Measurements from ENCODE around the gene PPP1R3E. TPM values are rescaled to one million over a fixed set of nuclear protein-coding genes. Genes with fewer than 3 reads are reported as not detected.

The PPP1R3E gene
- total RNA-seq, 1 donor from 2014 or later = 16.9 TPM

- H3K27me3 ChIP-seq (ENCODE audit: low read depth) = peaks cover 22% of the 10 kb centered on the region
- H3K4me1 ChIP-seq = peaks cover 11% of the 10 kb centered on the region
- H3K36me3 ChIP-seq = no peaks in the 10 kb centered on the region
- intact Hi-C loops (cut with DNase I) = no loop called here
- DNase-seq (no peak), ATAC-seq (no peak)
- H3K4me3 ChIP-seq = no peak overlapping the region
- H3K27ac ChIP-seq = no peak overlapping the region
- TF ChIP-seq, protein P1, sequence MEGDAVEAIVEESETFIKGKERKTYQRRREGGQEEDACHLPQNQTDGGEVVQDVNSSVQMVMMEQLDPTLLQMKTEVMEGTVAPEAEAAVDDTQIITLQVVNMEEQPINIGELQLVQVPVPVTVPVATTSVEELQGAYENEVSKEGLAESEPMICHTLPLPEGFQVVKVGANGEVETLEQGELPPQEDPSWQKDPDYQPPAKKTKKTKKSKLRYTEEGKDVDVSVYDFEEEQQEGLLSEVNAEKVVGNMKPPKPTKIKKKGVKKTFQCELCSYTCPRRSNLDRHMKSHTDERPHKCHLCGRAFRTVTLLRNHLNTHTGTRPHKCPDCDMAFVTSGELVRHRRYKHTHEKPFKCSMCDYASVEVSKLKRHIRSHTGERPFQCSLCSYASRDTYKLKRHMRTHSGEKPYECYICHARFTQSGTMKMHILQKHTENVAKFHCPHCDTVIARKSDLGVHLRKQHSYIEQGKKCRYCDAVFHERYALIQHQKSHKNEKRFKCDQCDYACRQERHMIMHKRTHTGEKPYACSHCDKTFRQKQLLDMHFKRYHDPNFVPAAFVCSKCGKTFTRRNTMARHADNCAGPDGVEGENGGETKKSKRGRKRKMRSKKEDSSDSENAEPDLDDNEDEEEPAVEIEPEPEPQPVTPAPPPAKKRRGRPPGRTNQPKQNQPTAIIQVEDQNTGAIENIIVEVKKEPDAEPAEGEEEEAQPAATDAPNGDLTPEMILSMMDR (IDR thresholded peaks at IDR 0.05) = no peak
- H3K9me3 ChIP-seq = no peaks in the 10 kb centered on the region
Measured at GRCh38 chr14:23347406-23348296, 45.0 kb upstream of the PPP1R3E start.

DNA sequence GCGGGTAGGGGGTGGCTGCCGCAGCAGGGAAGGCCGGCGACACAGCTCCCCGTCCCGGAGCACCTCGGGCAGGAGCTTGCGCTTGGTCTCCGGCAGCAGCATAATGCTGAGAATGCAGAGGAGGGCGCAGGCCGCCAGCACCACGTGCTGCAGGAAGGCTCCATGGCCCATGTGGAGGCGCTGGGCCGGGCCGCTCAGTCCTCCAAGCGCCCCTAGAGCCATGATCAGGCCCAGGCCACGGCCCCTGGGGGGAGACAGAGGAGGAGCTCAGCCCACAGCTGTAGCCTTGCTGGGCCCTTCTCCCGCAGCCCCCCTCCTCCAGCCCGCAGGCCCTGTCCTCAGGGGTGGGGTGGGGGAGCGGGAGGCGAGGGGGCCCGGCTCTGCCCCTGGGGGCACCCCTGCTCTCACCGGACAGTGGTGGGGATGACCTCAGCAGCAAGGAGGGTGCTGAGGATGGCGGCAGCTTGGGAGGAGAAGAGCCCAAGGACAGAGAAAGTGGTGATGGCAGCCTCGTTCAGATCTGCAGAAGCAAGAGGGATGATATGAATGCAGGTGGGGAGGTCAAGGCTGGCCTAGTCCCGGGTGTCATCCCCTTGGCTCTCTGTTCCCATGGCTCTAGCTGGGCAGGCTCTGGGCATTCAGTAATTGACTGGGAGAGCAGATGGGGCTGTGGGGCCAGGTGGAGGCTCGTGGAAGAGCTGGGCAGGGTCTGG, 44.2 kb upstream of the PPP1R3E start:
- DNase-seq = no peak
- Histone ChIP-seq H3K36me3 (no peaks in the 10 kb centered on the region), H3K27ac (no peak overlapping the region), H3K4me1 (peaks cover 3% of the 10 kb centered on the region), H3K9me3 (no peaks in the 10 kb centered on the region), H3K27me3 (ENCODE audit: low read depth) (peaks cover 14% of the 10 kb centered on the region), H3K4me3 (no peak overlapping the region)
- intact Hi-C loops (cut with DNase I) = no loop called here
- TF ChIP-seq, protein P1 (IDR thresholded peaks at IDR 0.05) = no peak
- ATAC-seq = peak in 1 of 2 donors; percentile 31

DNA sequence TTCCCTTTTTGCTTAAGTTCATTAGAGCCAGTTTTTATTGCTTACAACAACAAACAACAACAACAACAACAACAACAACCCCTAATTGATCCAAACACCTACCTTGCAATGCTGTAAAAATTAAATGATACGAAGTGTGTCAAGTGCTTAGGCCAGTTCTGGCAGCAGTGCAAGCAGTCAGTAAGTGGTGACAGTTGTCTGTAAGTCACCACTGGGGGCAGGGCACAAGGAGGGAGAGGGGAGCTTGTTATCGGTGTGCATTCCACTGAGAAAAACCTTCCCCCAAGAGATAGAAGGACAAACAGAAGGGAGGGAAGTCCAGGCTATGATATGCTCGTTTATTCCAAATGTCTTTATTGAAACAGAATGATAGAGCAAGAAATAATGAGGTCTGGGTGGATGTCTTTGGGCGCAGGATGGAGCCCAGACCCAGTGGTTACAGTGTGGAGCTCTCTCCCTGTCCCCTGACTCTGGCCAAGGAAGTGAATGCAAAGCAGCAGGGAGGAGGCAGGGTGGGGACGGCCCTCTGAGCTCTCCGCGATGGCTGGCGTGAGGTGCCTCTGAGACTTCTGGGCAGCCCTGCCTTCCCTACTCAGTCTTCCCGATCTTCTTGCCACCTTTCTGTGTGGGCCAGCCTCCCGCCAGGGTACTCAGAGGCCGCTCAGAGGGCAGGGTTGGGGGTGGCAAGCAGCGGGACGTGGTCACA, 43.5 kb upstream of the PPP1R3E start:
- intact Hi-C loops (cut with DNase I) = no loop called here
- no peak overlapping the region for H3K4me3 ChIP-seq
- ATAC-seq = no peak

DNA sequence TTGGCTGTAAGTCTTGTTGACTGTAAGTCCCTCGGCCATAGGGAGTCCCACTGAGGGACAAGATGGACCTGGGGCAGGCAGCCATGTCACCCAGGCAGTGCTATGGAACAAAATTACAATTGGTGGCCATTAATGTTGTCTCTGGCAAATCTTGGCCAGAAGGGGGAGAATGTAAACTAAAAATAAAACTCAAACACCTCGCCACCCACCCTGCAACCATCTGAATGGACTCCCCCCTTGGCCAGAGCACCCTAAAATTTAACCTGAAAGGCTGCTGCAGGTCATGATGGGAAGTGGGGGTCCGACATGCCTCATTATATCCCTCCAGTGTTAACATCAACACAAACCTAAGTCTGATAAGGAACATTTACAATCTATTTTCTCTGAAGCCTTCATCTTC, 41.8 kb upstream of the PPP1R3E start:
- TF ChIP-seq, protein P1 (IDR thresholded peaks at IDR 0.05) = no peak
- no peak overlapping the region for H3K27ac ChIP-seq
- no peaks in the 10 kb centered on the region for H3K4me1 ChIP-seq
- H3K4me3 ChIP-seq = no peak overlapping the region
- intact Hi-C loops (cut with DNase I) = no loop called here
- H3K9me3 ChIP-seq = no peaks in the 10 kb centered on the region
- ATAC-seq = no peak
- H3K36me3 ChIP-seq = no peaks in the 10 kb centered on the region
- no peaks in the 10 kb centered on the region for H3K27me3 ChIP-seq (ENCODE audit: low read depth)
- no peak for DNase-seq

More for the DNA sequence above, 43.5 kb upstream of the PPP1R3E start:
- DNase-seq = no peak
- Histone ChIP-seq H3K27me3 (ENCODE audit: low read depth) (peaks cover 7% of the 10 kb centered on the region), H3K4me1 (no peaks in the 10 kb centered on the region), H3K27ac (no peak overlapping the region), H3K9me3 (no peaks in the 10 kb centered on the region), H3K36me3 (no peaks in the 10 kb centered on the region)
- TF ChIP-seq, protein P1 (IDR thresholded peaks at IDR 0.05) = no peak

DNA sequence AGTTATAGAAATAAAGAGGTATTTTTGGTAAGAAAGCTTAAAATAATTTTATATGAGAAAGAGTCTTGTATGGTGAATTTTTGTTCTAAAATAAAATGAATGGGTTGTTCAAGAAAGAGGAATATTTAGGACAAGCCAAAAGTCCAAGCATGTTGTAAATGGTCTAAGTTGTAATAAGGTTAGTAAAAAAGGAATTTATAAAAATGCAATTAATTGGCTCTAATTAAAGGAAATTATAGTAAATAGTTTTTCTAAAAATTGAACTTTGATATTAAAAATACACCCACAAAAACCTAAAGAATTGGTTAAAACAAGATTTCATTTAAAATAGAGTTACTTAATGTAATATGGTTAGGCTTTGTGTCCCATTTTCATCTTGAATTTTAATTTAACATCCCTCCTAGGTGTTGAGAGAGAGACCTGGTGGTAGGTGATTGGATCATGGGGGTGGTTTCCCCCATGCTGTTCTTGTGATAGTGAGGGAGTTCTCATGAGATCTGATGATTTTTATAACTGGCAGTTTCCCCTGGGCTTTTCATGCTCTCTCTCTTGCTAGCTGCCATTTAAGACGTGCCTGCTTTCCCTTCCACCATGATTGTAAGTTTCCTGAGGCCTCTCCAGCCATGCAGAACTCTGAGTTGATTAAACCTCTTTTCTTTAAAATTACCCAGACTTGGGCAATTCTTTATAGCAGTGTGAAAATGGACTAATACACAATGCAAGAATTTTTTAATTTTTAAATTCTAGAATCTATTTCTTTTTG, 37.0 kb upstream of the PPP1R3E start:
- H3K36me3 ChIP-seq = no peaks in the 10 kb centered on the region
- ATAC-seq (no peak), DNase-seq (no peak)
- no peaks in the 10 kb centered on the region for H3K9me3 ChIP-seq
- TF ChIP-seq, protein P1 (IDR thresholded peaks at IDR 0.05) = no peak
- no peak overlapping the region for H3K4me3 ChIP-seq
- no peaks in the 10 kb centered on the region for H3K4me1 ChIP-seq
- no peak overlapping the region for H3K27ac ChIP-seq
- no peaks in the 10 kb centered on the region for H3K27me3 ChIP-seq (ENCODE audit: low read depth)
- intact Hi-C loops (cut with DNase I) = no loop called here
